Measurements from ENCODE around the gene MOK. TPM values are rescaled to one million over a fixed set of nuclear protein-coding genes. Genes with fewer than 3 reads are reported as not detected.

The MOK gene
- total RNA-seq, 4 donors from 2014 or later: 9.6 to 18.3 (median 10.7) TPM

DNA sequence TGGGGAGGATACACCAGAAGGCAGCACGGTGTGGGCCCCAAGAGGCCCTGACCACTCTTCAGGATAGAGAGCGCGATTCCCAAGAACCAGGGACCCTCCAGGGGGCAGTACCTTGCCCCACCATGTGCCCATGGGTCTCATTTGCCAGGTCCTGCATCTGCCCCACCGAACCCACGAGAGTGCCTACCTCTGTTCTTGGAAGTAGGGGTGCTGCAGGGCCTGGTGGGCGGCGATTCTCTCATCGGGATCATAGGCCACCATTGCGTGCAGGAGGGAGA lies 72.7 kb downstream of the MOK start:
- peaks cover 8 to 16% (median 10%) of the 10 kb centered on the region in 4 donors for H3K4me1 ChIP-seq
- H3K27me3 ChIP-seq: no peaks in the 10 kb centered on the region
- WGBS: 92% methylated on average over 9 of the region's 9 CpGs
- H3K36me3 ChIP-seq: peaks cover 4 to 47% (median 35%) of the 10 kb centered on the region in 4 donors
- TF ChIP-seq, protein P1, sequence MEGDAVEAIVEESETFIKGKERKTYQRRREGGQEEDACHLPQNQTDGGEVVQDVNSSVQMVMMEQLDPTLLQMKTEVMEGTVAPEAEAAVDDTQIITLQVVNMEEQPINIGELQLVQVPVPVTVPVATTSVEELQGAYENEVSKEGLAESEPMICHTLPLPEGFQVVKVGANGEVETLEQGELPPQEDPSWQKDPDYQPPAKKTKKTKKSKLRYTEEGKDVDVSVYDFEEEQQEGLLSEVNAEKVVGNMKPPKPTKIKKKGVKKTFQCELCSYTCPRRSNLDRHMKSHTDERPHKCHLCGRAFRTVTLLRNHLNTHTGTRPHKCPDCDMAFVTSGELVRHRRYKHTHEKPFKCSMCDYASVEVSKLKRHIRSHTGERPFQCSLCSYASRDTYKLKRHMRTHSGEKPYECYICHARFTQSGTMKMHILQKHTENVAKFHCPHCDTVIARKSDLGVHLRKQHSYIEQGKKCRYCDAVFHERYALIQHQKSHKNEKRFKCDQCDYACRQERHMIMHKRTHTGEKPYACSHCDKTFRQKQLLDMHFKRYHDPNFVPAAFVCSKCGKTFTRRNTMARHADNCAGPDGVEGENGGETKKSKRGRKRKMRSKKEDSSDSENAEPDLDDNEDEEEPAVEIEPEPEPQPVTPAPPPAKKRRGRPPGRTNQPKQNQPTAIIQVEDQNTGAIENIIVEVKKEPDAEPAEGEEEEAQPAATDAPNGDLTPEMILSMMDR (IDR thresholded peaks at IDR 0.05): no peak
- TF ChIP-seq POLR2A (IDR thresholded peaks at IDR 0.05; ENCODE audit: low read depth): no peak
- no peak for TF ChIP-seq POLR2AphosphoS5 (IDR thresholded peaks at IDR 0.05)
- TF ChIP-seq EP300 (IDR thresholded peaks at IDR 0.05): no peak
- H3K9me3 ChIP-seq: no peaks in the 10 kb centered on the region
- no peak overlapping the region for H3K27ac ChIP-seq (replicated peaks in 1 of 4)
- no peak overlapping the region for H3K4me3 ChIP-seq
- intact Hi-C loops (cut with DNase I): no loop called here
- DNase-seq (ENCODE audit: extremely low spot score): no peak

DNA sequence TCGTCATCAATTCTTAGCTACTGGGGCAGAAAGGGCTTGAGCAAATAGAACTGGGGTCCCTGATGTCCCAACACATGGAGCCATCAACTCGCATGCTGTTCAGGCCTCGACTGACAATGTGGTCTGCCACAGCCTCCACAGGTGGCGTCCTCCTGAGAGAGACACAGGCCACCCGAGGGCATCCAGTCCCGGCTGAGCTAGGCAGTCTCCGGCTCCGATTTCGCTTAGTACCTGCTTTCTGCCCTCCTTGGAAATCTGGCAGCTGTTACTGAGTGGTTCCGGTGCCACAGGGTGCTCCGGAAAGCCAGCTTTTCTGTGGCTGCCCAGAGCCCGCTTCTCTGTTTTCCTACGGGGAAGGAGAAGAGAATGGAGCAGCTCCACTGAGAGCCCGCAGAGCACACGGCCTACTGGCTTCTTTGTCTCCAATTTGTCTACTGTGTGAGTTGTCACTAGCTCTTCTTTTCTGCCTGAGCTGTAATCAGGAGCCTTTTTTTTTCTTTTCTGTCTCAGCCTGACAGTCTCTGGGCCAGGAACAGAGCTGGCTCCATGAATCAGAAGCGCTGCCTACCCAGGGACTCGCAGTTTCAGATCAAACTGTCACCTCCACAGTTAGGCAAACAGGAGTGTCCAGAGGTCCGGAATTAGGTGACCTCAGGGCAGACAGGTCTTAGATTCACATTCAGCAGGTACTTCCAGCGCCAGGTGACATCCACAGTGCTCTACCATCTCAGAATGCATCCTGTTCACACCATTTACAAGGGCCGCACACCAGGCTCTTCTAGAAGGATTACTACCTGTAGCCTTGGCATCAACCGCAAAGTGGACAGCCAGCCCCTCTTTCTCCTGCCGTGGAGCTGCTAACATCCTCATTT lies 73.3 kb downstream of the MOK start:
- intact Hi-C loops (cut with DNase I): no loop called here
- Histone ChIP-seq H3K36me3 (peaks cover 4 to 47% (median 35%) of the 10 kb centered on the region in 4 donors), H3K27me3 (no peaks in the 10 kb centered on the region), H3K4me3 (no peak overlapping the region), H3K27ac (replicated peaks in 1 of 4) (no peak overlapping the region), H3K9me3 (no peaks in the 10 kb centered on the region), H3K4me1 (peaks cover 8 to 16% (median 10%) of the 10 kb centered on the region in 4 donors)
- DNase-seq (ENCODE audit: extremely low spot score): no peak
- no peak for TF ChIP-seq POLR2A (IDR thresholded peaks at IDR 0.05; ENCODE audit: low read depth)
- TF ChIP-seq EP300 (IDR thresholded peaks at IDR 0.05): no peak
- no peak for TF ChIP-seq POLR2AphosphoS5 (IDR thresholded peaks at IDR 0.05)
- TF ChIP-seq, protein P1 (IDR thresholded peaks at IDR 0.05): no peak
- WGBS: 90% methylated on average over 20 of the region's 22 CpGs

DNA sequence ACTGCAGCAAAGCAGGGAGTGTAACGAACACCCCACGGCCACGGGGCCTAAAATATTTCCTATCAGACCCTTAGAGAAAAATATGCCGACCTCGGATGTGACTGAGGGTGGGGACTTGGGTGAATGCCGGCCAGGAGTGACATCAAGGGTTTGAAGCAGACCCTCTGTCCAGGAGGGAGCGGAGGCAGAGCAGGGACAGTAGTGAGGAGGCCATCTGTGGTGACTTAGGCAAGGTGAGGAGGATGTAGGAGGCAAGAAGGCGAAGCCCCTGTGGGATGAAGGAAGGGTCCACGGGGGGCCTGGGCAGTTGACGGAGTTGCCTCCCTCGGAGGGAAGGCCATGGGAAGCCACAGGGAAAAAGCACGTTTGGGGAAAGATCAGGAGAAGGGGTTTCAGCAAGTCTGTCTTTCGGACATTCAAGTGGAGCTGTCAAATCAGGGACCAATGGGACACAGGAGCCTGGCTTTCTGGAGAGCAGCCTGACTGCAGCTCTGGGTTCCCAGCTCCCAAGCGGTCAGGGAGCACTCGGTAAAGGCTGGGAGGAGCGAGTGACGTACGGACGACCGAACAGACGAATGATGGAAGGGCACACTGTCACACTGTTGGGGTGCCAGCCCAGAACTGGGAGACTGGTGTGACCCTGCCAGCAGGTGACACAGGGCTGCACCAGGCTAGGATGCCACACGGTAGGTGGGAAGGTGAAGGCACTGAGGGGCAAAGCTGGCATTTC lies 74.3 kb downstream of the MOK start:
- 88% methylated on average over 22 of the region's 22 CpGs for WGBS
- intact Hi-C loops (cut with DNase I): no loop called here

GRCh38 chr14:102229739-102230092 lies 75.2 kb downstream of the MOK start:
- WGBS: 88% methylated on average over 8 of the region's 9 CpGs
- no peak overlapping the region for H3K27ac ChIP-seq (replicated peaks in 1 of 4)
- peaks cover 4 to 49% (median 35%) of the 10 kb centered on the region in 4 donors for H3K36me3 ChIP-seq
- DNase-seq (ENCODE audit: extremely low spot score): no peak
- no peak overlapping the region for H3K4me3 ChIP-seq
- peaks cover 0 to 3% (median 0%) of the 10 kb centered on the region in 4 donors for H3K4me1 ChIP-seq
- intact Hi-C loops (cut with DNase I): no loop called here
- H3K27me3 ChIP-seq: no peaks in the 10 kb centered on the region
- TF ChIP-seq EP300 (IDR thresholded peaks at IDR 0.05) (no peak), POLR2A (IDR thresholded peaks at IDR 0.05; ENCODE audit: low read depth) (no peak), POLR2AphosphoS5 (IDR thresholded peaks at IDR 0.05) (no peak)
- TF ChIP-seq, protein P1 (IDR thresholded peaks at IDR 0.05): no peak
- no peaks in the 10 kb centered on the region for H3K9me3 ChIP-seq

More for the DNA sequence above, 74.3 kb downstream of the MOK start:
- no peak overlapping the region for H3K4me3 ChIP-seq
- H3K9me3 ChIP-seq: no peaks in the 10 kb centered on the region
- peaks cover 6 to 13% (median 9%) of the 10 kb centered on the region in 4 donors for H3K4me1 ChIP-seq
- no peak overlapping the region for H3K27ac ChIP-seq (replicated peaks in 1 of 4)
- DNase-seq (ENCODE audit: extremely low spot score): no peak
- peaks cover 4 to 47% (median 35%) of the 10 kb centered on the region in 4 donors for H3K36me3 ChIP-seq
- H3K27me3 ChIP-seq: no peaks in the 10 kb centered on the region
- TF ChIP-seq, protein P1 (IDR thresholded peaks at IDR 0.05): no peak
